Measurements from ENCODE around the gene COG2.
"Not testable (repeated sequence)": the region's sequence is repeated elsewhere in the genome, so short reads cannot be mapped to it uniquely, and the experiment has no call there.

Gene COG2

DNA sequence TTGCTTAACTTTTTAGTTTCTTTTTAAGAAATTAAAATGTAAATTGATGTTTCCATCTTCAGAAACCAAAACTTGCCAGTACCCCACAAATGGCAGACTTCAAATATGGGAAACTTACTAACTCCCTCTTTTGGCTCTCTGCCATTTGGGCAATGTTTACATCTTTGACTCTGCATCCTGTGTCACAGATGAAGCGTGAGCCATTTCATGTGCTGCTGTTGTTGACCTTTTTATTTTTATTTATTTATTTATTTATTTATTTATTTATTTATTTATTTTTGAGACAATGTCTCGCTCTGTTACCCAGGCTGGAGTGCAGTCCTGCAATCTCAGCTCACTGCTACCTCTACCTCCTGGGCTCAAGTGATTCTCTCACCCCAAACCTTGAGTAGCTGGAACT, 16.0 kb upstream of the COG2 start:
- no peak for DNase-seq

DNA sequence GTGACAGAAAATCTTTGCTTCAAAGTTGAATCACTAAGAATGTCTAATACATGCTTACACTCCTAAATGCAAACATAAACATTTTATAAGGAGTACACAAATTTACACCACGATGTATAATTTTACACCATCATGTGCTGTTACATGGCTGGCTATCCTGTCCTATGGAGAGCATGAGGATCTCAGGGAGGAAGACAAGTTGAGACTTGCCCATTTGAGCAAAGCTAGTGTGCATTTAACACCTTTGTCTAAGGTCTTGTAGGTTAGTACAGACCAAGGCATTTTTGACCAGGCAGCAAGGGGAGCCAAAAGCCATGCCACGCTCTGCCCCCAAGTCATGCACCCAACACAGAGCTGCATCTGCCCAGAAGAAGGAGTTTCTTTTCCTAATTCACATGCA, 14.5 kb upstream of the COG2 start:
- no peak for DNase-seq

DNA sequence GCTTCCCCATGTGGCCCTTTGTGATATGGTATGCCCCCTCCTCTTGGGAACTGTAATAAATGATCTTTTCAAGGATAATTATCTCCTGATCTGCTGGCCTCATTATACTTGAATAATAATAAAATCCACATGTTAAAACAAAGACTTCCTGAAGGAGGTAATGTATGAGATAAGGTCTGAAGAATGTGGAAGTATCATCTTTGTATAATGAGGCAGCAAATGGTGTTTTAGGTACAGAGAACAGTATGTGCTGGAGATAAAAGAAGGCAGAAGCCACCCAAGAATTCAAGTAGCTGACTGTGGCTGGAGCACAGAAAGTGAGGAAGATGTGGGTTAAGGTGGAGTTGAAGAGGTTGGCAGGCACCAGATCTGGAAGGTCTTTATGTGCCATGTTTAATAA, 12.8 kb upstream of the COG2 start:
- DNase-seq, result no peak

DNA sequence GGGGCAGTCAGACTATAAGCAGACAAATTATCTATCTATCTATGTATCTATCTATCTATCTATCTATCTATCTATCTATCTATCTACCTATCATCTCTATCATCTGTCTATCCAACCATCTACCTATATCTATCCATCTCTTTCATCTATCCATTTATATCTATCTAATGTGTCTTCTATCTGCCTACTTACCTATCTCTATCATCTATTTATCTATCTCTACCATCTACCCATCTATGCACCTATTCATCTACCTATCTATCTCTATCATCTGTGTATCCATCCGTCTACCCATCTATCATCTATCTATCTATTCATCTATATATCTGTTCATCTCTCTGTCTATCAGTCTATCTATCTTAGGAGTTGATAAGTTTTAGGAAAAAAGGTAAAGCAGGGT, 10.8 kb upstream of the COG2 start:
- no peak for DNase-seq

DNA sequence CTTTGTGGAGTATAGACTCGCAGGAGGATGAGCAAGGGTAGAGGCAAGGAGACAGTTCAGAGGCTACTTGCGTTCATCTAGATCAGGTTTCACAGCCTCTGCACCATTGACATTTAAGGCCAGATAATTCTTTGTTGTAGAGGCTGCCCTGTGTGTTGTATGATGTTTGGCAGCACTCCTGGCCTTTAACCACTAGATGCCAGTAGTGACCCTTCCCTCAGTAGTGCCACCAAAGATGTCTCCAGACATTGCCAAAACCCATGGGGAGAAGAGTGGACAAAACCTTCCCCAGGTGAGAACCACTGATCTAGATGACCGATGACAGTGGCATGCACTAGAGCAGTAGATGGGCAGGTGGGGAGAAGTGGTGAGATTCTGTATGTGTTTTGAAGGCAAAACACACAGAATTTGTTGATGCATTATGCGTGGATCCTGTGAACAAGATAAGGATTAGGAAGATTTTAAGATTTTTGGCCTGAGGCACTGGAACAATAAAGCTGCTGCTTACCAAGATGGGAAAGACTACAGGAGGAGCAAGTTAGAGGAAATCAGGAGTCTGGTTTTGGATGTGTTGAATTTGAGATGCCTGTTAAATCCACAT, 9.9 kb upstream of the COG2 start:
- peak; percentile 23 for DNase-seq

DNA sequence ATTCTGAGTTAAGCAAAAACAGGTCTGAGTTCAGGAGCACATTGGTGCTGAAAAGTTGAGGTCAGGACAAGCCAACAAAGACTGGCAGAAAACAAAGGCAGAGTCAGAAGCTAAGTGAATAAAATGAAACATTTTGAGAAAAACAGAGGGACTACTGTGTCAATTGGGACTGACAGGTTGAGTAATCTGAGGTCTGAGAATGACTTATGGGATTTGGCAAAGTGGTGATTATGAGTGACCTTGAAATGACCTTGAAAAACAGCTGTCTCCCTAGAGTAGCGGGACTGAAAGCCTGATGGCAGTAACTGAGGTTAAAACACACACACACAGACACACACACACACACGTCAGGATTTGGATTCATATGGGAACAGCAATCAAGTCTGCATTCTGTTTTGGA, 8.8 kb upstream of the COG2 start:
- no peak for DNase-seq

DNA sequence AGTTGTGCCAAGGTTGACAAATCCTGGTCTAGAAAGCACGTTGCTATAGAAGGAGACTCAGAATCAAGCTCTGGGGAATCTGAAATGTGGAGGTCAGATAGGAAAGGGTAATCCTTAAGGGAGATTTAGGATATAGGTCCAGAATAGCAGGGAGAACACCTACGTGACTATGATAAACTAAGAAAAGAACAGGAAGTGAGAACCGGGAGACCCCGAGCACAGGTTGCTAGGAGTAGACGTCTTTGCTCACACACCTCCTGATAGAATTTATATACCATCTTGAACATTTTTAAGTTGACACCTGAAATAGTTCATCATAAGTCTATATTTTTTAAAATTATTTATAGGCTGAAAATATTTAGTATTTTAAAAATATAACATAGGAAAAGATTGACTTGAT, 7.9 kb upstream of the COG2 start:
- DNase-seq, result no peak

DNA sequence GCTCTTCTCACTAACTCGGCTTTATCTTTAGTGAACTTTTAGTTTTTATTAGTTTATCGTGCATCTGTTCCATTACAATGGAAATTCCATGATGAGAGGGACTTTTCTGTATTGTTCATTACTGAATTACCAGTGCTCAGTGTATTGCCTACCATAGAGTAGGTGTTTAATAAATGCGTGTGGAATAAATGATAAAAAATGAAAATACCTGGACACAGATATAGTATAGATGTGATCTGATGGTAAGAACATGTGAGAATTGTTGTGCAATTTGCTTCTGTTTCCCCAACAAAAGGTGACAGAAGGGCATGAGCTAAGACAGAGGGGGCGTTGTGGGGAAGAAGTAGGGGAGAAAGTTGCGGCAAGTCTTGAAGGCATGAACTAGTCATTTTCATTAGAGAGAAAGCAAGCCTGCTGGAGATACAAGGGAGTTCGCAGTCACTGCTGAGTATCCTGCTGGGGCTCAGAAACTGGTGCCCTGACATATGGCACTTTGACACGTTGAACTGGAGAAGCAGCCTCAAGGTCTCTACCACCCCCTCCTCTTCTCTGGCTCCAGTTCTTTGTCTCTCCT, 5.6 kb upstream of the COG2 start:
- no peak for DNase-seq

DNA sequence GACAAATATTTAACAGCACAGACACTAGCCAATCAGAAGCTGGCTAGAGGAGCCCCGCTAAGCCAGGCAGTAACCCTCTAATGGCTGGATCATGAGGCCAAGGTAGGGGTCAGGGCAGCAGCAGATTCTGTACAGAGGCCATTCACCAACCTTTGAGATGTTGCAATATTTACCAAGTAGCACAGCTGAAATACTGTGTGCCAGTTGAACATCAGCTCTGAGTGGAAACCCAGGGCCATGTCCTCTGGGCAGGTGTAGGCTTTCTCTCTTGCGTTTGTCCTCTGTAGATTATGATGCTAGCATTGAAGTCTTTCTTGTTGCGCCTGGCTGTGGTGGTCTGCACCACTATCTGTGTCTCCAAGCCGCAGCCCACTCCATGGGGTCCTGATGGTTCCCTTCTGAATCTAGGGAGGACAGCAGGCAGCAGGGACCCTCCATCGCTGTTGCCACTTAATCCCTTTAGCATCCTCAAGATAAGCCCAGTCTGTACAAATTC, 2.5 kb upstream of the COG2 start:
- DNase-seq, result no peak

DNA sequence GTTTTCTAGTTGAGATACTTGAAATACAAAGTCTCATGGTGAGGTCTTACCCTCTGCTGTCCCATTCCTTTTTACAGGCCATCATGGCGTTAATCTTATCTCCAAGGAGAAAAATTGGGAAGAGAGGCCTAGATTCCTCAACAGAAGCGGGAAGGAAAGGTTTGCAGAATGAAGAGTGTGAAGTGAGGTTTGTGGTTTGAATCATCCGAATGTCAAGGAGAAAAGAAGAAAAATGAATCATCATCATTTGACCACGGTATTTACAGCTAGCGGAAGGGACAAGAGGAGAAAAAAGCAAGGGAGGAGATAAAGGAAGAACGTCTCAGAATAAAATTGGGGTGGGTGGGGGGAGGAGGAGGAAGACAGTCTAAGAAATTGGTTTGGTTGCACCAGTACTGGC, 935 bp upstream of the COG2 start:
- DNase-seq, result no peak

DNA sequence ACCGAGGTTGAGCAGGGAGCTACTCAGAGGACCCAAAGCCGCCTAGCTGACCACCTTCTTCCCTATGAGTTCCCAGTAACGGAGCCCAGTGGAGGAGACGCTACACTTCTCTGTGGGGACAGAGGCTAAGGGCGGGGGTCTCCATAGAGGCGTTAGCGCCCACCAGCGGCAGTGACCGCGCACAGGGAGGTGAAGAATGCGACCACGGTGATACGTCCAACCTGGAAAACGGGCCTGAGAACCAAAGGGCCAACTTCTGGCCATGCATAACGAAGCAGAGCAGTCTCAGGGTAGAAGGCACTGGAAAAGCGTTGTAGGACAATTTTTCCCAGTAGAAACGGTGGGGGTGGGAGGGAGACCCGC, 400 bp upstream of the COG2 start:
- DNase-seq, result no peak

DNA sequence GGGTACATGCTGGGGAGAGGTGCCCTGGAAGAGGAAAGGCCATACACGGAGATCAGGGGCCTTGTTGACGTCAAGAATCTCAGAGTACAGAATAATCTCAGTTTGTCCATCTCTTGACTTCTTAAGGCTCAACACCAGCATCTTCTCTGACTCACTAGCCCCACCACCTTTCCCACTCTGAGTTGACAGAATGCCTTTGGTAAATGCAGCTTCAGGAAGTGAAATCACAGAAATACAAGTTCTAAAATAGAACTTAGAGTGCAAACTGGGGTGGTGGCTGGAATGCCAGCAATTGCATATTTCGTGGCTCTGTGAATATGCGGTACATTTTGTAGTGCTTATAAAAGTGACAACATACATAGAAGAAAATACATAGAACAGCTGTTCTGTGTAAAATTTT, 1.6 kb downstream of the COG2 start:
- DNase-seq, result no peak

DNA sequence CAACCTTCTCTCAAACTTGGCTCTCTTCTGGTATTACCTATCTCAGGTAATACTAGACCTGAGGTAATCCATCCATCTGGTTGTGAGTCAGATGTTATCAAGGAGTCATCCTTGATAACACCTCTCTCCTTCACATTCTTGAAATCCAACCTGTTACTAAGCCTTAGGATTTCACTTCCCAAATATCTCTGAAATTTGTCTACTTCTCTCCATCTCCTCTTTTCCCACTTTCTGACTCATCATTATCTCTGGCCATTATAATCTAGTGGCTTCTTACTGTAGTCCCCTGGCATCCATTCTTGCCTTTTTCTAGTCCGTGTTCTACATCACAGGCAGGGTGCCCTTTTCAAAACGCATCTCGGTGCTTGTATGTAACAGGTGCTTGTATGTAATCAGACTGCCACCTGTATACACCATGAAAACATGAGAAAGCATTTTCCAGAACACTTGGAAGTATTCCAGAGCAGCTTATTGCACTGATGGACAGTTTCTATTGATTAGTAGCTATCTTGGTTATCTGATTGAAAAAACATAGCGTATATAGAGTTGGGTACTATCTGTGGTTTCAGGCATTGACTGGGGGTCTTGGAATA, 4.5 kb downstream of the COG2 start:
- no peak for DNase-seq

DNA sequence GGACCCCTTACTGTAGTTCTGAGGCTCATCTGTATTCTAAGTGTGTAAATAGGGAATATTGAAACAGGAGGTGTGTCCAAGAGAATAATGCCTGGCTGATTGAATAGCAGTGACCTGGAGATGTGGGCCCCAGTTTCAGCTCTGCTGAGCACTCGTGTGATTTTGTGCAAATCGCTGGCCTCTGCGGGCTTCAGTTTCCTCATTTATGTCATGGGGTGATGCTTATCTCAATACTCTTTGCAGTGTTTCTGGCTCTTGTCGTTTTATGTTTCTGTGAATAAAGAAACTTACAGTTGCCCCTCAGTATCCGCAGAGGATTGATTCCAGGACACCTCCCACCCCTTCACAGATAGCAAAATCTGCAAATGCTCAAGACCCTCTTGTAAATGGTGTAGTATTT, 5.0 kb downstream of the COG2 start:
- DNase-seq, result no peak

DNA sequence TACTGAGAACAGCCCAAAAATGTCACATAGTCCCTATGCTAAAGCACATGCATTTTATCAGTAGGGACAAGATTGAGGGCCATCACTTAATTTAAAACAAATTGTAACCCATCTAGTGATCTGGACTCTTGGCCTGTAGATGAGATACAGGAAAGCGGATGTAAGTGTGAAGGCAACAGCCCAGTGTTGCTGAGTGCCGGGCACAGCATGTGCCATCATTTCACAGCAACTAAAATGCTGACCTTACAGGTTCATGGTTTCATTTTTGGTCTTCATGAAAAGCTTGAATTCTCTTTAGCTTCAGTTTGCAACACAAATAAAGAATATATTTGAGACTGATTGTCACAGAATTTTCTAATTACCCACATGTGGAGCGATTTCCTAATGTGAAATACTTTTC, 5.8 kb downstream of the COG2 start:
- no peak for DNase-seq

DNA sequence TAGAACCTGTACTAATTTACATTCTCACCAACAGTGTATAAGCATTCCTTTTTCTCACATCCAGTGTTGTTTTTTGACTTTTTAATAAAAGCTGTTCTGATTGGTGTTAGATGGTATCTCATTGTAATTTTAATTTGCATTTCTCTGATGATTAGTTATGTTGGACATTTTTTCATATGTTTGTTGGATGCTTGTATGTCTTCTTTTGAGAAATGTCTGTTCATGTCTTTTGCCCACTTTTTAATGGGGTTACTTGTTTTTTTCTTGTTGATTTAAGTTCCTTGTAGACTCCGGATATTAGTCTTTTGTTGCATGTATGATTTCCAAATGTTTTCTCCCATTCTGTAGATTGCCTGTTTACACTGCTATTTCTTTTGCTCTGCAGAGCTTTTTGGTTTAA, 8.0 kb downstream of the COG2 start:
- DNase-seq, result no peak

DNA sequence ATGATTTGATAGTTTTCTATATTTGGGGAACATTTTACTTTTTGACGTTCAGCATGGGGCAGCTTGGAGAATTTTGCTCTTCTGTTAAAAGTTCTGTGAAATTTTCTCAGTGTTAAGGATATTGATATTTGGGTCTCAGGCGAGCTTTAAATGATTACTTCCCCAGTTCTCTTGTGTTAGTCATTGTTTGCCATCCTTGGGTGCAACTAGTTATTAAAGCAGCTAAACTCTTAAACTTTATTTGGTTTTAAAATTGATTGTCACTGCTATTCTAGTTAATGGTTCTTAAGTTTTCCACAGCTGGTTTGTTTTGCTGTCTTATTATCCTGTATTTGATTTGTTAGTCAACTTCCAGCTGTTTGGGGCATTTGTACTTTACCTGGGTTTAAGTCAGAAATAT, 9.0 kb downstream of the COG2 start:
- no peak for DNase-seq

DNA sequence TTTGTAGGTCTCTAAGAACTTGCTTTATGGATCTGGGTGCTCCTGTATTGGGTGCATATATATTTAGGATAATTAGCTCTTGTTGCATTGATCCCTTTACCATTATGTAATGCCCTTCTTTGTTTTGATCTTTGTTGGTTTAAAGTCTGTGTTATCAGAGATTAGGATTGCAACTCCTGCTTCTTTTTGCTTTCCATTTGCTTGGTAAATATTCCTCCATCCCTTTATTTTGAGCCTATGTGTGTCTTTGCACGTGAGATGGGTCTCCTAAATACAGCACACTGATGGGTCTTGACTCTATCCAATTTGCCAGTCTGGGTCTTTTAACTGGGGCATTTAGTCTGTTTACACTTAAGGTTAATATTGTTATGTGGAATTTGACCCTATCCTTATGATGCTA, 14.4 kb downstream of the COG2 start:
- not testable (repeated sequence) for DNase-seq

DNA sequence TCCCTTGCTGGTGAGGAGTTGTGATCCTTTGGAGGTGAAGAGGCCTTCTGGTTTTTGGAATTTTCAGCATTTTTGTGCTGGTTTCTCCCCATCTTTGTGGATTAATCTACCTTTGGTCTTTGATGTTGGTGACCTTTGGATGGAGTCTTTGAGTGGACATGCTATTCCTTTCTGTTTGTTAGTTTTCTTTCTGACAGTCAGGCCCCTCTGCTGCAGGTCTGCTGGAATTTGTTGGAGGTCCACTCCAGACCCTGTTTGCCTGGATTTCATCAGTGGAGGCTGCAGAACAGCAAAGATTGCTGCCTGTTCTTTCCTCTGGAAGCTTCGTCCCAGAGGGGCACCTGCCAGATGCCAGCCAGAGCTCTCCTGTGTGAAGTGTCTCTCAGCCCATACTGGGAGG, 15.8 kb downstream of the COG2 start:
- not testable (repeated sequence) for DNase-seq

DNA sequence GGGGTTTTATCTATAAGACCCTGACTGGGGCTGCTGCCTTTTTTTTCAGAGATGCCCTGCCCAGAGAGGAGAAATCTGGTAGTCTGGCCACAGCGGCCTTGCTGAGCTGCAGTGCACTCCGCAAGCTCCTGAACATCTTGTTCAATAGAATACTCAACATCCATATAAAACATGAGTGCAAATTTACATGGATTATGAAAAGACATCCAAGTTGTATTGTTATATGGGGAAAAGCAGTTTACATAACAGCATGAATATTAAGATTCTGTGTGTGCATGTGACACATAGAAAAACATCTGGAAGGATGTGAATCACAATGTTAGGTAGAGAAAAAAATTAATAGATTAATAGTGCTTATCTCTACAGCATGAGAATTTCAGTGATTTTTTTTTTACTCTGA, 16.4 kb downstream of the COG2 start:
- DNase-seq, result no peak

DNA sequence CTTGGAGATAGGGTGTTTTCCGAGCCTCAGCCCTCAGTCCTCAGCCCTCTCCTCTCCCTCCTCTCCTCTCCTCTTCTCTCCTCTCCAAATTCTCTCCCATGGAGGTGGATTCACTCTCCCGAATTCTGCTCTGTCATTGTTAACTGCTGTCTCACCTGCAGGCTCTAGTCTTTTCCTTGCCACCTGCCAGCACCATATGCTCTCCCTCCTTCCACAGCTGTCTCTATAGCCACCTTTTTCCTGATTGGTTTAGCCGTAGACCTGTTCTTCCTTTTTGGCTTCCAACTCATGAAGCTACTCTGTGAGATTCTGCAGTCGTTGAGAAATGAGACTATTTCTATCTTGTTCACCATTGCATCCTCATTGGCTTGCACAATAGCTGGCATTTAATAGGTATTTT, 19.7 kb downstream of the COG2 start:
- no peak for DNase-seq

DNA sequence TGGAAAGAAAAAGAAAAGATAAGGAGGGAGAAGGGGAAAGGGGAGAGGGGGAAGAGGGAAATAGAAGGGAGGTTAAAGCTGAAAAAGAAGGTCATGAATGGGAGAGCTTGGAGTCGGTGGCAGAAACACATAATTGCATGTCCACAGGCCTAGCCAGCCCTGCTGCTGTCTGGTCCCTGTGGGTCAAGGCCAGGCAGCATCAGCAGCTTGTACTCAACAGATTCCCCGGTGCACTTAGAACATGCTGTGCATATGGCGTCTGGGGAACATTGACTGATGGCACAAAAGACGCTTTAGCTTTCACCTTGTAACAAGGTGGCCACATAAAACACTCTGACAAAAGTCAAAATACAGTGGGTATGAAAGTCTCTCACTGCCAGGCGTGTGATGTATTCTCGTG, 25.9 kb downstream of the COG2 start:
- DNase-seq, result no peak

DNA sequence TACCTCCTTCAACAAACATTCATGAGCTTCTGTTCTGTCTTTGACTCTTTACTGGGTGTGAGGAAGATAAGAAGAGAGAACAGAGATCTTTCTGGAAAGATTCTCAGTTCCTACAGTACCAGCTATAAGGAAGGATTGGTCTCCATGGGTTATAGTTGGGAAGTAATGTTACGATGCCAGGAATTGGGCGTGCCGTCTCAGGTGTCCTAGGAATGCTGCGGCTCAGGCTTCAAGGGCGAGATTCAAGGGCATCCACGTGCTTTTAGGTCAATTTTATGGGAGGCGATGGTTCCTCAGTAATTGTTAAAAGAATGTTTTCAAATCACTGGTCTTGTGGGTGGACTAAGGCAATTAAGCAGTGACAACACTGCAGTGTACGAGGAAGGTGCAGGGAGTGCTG, 27.3 kb downstream of the COG2 start:
- no peak for DNase-seq

DNA sequence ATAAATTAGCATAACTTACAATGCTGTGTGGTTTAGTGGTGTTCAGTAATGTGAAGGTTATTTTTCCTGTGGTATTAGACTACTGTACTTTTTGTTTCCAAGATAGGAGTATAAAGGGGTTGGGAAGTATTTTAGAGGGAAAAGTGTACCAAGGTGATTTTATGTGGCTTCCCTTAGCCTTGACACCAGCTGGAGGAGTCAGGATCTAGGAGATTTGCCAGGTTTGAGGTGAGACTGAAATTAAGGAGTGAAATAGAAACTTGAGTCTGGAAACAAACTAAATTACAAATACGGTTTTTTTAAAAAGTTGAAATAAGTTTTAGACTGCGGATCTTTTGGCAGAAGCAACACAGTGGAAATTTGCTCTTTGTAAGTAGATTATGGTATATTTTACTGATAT, 32.3 kb downstream of the COG2 start:
- no peak for DNase-seq

DNA sequence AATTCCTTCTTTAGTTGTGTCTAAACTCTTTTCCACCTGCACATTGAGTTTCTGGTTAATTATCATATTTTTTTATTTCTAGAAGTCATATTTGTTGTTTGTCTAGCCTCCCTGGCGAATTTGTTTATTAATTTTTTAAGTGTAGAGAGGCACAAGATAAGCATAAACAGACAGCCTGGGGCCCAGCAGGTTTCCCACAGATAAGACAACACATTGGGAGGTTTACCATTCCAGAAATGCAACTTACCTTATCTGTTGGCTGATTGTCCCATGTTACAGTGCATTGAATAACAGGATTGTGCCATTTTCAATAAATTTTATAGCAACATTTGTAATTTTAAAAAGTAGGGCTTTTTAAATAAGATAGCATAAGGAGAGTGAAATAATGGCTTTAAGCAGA, 34.9 kb downstream of the COG2 start:
- no peak for DNase-seq
